COLO829 (cell line): ENCODE measurements around the gene S1PR4.
"Not testable (repeated sequence)": the region's sequence is repeated elsewhere in the genome, so short reads cannot be mapped to it uniquely, and the experiment has no call there.

Source experiments
- DNase-seq: peaks from one replicate; pipeline ENCODE4 v3.0.0; 2012; ENCODE audit warnings: low spot score

The S1PR4 gene

DNA sequence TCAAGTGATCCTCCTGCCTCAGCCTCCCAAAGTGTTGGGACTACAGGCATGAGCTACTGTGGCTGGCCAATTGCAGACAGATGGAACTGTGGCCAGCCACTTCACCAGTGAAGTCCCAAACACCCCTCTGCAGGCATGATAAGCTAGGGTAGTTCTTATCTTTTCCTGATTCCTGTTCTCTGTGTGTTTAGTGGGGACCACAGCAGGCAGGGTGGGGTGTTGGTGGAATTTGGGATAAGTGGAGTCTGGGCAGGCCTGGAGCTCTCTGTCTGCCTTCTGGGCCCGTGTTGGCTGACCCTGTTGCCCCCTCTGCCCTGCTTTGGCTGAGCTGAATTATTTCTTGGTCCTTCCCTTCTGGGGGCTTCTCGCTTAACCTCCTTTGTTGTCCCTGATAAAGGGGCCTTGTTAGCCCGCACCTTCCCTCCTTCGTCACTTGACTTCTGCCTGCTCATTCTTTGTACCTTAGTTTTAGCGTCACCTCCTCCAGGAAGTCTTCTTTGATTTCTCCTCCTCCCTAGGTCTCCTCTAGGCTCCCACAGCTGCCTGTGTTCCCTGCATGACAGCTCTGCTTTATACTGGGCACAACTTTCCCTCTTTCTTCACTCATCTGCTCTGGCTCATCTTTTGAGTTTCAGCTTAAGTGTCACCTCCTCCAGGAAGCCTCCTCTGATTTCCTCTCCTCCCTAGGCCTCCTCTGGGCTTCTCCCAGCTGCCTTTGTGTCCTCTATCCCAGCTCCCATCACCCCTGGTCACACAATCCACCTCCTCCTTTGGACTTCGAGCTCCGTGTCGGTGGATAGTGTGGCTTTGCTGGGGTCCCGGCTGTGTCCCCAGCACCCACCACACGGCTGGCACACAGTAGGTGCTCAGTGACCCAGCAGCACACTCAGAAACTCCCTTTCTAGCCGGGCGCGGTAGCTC is 5.4 kb downstream of the S1PR4 start:
- DNase-seq: no peak

DNA sequence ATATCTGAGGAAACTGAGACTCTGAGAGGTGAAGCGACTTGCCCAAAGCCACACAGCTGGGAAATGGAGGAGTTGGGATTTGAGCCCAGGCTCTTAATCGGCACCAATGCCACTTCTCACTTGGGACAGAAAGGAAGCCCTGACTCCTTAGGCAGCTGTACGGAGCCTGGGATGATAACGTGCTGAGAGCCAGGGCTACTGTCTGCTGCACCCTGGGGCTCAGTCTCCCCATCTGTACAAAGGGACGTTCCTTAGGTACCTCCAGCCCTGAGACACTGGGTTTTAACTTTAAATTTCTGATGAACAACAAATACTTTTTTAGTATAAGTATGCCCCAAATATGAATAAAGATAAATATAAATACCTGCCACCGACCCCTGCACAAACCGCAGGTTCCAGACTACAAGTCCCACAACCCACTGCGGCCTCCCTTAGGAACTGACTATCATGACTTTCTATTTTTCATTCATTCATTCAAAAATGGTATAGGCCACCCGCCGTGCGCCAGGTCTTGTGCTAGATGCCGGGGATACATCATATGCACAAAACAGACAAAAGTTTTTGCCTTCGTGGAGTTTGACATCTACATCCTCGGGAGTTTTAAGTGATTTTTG is 6.4 kb downstream of the S1PR4 start:
- peak; percentile 30 for DNase-seq

DNA sequence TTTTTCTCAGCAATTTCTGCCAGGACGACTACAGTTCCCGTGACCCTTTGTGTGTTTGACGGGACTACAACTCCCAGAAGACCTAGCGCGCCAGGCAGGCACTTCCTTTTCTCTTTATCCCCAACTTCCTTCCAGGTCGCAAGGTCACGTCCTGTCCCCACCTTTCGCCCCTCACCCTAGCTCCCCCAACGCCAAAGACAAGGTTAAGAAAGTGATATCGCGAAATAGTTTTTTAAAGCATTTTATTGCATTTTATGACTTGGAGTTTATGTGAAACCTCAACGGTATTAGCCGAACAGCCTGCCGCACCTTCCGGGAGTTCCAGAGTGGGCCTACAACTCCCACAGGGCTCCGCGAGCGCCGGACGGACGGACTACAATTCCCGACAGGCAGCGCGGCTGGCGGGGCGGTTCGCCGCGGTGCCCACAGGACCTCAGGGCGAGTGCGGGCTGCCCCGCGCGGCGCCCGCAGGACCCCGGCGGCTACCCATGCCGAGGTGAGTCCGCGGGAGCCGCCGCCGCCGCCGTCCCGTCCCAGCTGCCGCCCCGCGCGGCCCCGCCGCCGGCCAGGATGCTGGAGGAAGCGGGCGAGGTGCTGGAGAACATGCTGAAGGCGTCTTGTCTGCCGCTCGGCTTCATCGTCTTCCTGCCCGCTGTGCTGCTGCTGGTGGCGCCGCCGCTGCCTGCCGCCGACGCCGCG is 7.0 kb downstream of the S1PR4 start, which contains the start of gene NCLN:
Gene NCLN, plus strand, starts transcription at position 470 of the 699 bp plus-strand sequence. Its CDS starts 101 bp downstream, at position 571.
- DNase-seq: peak; percentile 77

DNA sequence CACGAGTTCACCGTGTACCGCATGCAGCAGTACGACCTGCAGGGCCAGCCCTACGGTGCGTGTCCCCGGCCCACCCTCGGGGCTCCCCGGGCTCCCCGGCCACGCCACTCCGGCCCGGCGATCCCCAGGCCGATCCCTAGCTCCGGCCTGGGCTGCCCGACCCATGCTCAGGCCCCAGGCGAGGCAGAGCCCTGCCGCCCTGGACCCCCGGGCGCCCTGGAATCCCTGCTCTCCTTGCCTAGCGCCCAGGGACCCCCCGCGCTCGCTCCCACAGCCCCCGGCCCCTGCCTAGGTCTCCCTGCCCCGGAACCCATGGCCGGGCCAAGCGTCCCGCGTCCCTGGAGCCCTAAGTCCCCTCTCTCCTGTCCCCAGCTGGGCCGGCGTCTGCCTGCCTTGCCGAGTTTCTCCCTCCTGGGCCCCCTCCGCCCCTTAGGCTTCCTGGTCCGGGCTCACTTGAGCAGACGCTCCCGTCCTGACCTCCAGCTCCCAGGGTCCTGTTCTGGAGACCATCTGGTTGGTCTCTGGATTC is 7.7 kb downstream of the S1PR4 start:
- no peak for DNase-seq

DNA sequence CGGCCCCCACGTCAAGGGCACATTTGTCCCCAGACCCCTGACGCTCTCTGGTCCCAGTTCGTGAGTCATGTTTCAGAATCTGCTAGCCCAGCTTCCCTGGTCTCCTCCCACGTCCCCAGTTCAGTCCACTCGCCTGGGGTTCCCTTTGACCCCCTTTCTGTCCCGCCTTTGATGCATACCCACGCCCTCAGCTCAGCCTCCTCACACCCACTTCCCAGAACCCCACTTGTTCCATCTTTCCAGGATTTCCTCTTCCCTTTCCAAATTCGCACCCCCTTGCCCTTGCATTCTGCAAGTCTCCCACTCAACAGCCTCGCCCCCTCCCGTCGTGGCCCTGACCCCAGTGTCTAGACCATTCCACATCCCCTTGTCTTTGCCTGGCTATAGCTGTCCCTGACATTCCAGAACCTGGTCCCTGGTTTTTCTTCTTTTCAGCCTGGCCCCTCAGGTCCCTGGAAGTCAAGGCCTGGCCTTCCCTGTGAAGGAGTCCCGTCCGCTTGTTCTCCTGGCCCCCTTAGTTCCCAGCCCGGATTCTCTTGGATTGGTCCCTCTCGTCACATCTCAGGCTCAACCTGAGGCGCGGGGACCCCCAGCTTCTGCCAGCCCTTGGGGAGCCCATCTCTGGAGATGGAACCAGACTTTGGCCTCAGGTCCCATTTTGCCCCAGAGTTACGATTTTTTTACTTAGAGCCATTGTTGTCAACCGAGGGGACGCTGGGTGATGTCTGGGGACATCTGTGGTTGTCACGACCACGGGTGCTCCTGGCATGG is 8.5 kb downstream of the S1PR4 start:
- no peak for DNase-seq

DNA sequence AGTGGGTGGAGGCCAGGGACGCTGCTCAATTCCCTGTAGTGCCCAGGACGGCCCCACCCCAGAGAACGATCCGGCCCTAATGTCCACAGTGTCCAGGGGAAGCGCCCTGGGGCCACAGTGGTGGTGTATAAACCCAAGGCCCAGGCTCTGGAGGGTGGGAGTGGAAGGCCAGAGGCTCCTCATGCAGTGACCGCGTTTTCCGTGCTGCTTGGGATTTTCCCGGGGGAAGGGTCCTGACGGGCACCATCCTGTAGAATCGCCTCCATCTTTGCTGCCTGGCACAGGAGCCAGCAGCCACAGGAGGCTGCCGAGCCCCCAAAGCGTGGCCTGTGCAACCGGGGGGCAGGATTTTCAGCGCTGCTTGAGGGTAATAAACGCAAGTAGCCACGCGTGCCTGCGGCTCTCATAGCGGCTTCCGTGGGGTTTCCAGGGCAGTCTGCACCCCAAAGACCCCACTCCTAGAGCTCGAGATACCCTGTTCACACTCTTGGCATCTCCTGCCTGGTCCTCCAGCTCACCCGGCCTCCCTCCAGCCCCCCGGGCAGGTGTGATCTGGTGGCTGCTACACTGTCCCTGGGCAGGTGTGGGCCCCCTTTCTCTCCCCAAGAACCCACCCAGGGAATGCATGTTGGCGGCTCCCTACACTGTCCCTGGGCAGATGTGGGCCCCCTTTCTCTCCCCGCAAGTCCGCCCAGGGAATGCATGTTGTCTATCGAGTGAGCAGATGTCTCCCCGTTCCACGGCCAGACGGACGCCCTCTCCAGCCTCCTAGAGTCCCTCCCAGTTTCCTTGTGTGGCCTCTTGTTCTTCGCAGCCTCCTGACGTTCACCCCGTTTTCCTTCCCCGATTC is 9.3 kb downstream of the S1PR4 start:
- no peak for DNase-seq

DNA sequence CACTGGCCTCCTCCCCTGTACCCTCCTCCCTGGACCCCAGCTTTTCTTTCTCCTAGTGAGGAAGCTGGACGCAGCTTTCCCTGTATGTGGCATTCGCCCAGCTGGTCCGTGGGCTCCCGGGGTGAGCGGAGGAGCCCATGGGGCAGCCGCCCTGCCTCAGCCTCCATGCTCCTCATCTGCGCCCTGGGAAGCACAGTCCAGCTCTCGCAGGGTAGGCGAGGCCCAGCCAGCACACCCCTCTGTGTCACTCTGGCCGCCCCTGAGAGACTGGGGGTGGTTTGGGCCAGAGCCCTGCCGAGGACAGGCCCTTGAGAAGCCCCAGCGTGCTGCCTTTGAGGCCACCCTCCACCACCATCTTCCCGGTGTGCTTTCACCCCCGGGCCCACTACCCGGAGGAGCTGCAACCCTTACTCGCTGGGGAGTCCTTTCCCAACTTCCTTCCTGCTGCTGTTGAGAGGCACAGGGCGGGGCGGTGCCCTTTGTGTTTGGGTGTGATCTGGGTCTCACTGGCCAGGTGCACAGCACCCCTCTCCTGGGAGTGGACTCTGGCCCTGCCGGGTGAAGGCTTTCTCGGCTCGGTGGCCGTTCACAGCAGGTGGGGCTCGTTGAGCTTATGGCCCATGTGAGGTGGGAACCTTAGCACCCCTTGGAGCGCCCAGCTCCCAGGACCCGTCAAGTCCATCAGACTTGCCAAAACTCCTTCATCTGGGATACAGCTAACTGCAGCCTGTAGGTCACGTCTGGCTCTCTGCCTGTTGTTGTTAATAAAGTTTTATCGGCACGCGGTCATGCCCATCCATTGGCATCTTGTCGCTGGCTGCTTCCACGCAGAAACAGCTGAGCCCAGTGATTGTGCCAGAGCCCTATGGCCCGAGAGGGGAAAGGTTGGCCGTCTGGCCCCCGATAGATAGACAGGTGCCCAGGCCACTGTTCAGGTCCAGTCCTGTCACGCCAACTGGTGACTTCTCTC is 10.3 kb downstream of the S1PR4 start:
- DNase-seq: no peak

DNA sequence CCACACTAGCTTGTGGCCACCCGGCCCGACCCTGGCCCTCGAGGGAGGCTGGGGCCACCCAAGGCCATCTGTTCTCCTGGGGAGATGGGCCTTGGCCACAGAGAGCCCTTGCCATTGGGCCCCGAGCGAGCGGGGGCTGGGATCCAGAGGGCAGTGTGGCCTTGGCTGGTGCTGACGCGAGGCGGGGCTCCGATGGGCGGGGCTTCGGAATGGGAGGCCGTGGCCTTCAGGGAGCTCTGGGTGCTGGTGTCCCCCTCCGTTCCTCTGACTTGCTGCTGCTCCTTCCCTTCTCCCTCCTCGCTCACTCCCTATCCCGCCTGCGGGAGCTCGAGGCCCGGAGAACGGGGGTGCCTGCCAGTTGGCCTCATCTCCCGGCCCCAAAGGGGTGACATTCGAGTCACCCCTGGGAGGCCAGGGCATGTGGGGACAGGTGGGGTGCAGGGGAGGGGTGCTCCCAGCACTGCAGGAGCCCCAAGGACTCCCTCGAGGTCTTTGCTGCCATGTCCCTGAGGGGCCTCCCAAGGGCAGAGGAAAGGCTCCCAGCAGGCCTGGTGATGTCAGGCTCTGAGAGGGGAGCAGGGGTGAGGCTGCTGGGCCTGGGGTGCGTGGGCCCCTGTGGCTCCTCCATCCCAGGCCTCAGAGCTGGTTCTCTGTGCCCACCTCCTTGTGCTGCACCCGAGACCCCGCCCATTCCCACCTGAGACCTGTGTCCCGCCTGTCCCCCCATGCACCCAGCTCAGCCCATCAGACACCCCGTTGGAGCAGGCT is 11.3 kb downstream of the S1PR4 start:
- no peak for DNase-seq

DNA sequence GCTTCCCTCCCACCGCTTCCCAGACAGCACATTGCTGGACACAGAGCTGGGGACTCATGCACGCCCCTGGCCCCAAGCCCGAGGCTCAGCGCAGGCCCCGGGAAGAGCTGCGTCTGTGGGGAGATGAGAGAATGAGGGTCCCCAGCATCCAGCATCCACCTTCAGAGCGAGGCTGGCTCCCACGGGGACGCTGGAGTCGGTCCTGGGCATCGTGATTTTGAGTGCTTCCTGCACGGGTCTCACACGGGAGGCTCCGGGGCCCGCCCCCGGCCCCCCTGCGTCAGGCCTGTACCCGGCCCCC is 11.9 kb downstream of the S1PR4 start:
- no peak for DNase-seq

DNA sequence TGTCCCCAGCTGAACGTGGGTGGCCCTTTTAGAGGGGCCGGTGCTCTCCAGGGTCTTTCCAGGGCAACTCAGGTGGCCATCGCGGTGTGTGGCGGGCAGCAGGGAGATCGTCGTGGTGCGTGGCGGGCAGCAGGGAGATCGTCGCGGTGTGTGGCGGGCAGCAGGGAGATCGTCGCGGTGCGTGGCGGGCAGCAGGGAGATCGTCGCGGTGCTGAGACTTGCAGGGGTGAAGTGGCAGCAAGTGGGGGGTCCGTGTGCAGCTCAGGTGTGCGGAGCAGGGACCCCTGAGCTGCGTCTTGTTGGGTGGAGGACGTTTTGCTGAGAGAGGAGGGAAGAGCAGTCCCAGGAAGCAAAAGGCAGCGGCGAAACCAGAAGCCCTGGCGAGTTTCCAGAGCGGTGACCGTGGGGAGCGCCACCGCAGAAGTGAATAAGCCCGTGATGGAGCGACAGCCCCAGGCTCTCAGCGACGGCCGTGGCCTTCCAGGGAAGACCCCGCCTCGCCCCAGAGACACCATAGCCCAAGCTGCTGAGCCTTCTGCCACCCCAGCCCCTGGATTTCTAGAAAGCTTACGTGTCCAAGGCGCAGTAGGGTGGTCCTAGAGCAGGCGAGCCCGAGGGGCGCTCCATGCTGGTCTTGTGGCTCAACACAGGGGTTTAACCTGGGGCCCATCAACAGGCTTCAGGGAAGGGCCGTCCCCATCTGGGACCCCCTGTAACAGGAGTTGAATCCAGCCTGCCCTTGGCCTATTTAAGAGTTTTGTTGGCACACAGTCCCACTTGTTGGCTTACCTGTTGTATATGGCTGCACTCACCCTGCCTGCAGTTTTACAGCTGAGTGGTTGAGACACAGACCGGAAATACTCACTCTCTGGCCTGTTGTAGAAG is 12.6 kb downstream of the S1PR4 start:
- no peak for DNase-seq

DNA sequence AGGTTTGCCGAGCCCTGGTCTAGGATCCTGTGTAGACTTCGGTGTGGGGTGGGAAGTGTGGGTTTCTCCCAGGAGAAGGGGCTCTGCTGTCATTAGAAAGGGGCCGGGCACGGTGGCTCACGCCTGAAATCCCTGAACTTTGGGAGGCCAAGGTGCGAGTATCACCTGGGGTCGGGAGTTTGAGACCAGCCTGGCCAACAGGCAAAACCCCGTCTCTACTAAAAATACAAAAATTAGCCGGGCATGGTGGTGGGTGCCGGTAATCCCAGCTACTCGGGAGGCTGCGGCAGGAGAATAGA is 13.2 kb downstream of the S1PR4 start:
- not testable (repeated sequence) for DNase-seq

DNA sequence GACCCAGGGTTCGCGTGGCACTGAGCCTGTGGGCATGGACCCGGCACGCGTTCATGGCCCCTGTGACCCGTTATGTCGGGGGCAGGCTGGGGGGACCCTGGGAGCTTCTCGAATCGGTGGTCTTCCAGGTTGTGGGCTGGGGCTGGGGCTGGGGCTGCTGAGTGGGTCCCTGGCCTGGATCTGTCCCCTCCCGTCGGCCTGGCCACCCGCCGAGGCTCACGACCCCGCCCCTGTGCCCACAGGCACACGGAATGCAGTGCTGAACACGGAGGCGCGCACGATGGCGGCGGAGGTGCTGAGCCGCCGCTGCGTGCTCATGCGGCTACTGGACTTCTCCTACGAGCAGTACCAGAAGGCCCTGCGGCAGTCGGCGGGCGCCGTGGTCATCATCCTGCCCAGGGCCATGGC is 13.7 kb downstream of the S1PR4 start:
- no peak for DNase-seq

DNA sequence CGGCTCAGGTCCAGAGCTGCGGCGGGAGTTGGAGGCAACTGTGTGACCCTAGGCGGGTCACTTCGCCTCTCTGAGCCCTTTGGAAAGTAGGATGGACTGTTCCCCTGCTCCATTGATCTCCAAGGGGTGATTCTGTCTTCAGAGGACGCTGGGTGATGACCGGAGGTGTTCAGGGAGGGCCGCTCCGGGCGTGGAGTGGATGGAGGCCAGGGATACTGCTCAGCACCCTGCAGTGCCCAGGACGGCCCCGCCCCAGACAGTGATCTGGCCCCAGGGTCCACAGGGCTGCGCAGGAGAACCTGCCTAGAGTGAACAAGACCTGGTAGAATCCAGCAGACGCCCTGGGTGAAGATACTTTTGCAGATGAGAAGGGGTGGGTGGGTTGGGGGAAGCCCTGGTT is 14.1 kb downstream of the S1PR4 start:
- DNase-seq: no peak

DNA sequence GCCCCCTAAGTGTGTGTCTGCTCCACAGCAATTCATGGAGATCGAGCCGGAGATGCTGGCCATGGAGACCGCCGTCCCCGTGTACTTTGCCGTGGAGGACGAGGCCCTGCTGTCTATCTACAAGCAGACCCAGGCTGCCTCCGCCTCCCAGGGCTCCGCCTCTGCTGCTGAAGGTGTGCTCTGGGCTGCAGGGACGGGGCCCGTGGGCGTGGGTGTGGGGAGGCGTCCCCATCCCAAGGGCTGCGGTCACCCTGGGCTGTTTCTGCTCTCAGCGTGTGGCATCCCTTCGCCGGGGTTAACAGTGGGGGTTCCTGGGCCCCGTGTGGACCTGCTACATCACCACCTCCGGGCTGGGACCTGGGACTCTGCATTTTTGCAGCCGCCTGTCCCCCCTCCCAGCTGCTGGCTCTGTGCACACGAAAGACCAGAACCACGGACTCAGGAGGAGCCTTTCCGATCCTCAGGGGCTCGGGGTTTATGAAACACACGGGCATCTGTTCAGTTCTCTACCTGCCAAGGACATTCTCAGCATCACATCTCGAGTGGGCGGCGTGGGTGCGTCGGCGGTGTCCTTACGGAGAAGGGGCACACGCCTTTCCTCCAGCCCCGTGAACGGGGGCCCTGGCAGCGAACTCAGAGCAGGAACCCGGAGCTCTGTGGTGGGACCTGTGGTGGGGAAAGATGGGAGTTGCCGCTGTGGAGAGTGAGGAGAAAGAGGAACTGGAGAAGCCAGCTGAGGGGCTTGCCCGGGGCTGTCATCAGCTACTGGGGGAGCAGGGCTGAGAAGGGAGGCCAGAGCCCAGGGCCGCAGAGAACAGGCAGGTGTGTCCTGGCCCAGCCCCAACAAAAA is 14.9 kb downstream of the S1PR4 start:
- no peak for DNase-seq

DNA sequence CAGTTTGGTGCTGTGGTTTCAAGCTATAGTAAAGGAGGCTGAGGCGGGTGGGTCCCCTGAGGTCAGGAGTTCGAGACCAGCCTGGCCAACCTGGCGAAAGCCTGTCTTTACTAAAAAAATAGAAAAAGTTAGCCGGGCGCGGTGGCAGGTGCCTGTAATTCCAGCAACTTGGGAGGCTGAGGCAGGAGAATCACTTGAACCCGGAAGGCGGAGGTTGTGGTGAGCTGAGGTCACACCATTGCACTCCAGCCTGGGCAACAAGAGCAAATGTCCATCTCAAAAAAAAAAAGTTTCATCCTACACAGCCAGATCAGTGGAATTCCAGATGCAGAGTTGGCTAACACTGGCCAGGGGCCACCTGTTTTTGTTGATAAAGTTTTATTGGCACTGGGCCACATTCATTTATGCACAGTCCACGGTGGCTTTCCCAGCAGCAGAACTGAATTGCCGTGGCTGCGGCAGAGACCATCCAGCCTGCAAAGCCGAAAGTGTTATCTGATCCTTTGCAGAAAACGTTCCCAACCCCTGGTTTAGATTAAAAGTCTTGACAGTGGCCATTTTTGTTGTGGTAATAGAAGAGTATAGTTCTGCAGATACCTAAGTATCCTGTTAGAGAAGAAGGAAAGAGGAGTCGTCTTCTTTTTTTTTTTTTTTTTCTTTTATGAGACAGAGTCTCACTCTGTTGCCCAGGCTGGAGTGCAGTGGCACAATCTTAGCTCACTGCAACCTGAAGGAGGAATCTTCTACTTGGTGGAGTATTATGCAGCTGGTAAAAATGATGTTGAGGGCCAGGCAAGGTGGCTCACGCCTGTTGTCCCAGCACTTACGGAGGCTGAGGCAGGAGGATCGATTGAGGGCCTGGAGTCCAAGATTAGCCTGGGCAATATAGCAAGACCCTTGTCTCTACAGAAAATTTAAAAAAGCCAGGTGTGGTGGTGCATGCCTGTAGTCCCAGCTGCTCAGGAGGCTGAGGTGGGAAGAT is 15.8 kb downstream of the S1PR4 start:
- no peak for DNase-seq
